Endometrial microvascular endothelial cells (primary cell): Measurements from ENCODE around the gene ODC1. TPM values are rescaled to one million over a fixed set of nuclear protein-coding genes. Genes with fewer than 3 reads are reported as not detected.

Source experiments
- in situ Hi-C: cut with HindIII; loops from 2 replicates; pipeline ENCODE4 v1.10.0; 2017; ENCODE audit warnings: low sequenced_read_pairs, low pct_unique_long_range_greater_than_20kb; ENCODE audit errors: inconsistent ontology term
- total RNA-seq: library from RNA; depleted of rRNA; stranded (reverse); fragments of >200 nt; gene quantifications from one replicate; pipeline ENCODE4 v1.2.3, GENCODE V29; 2015; ENCODE audit errors: inconsistent ontology term

The ODC1 gene
- total RNA-seq, 1 donor from 2014 or later, result 257 TPM

- in situ Hi-C loops, result loop anchor here (25.0 kb wide), 1 partner anchor 315 kb away; the partner anchor contains the start of gene RRM2
Measured at GRCh38 chr2:10426726-10427617, 21.2 kb downstream of the ODC1 start.

GRCh38 chr2:10425699-10426098 lies 22.4 kb downstream of the ODC1 start:
- in situ Hi-C loops, result loop anchor here (25.0 kb wide), 1 partner anchor 313 kb away; the partner anchor contains the start of gene RRM2

- in situ Hi-C loops, result loop anchor here (25.0 kb wide), 1 partner anchor 313 kb away; the partner anchor contains the start of gene RRM2
Measured at GRCh38 chr2:10424916-10425505, 23.1 kb downstream of the ODC1 start.

- in situ Hi-C loops, result no loop called here
Measured at GRCh38 chr2:10424051-10424450, 24.1 kb downstream of the ODC1 start.

GRCh38 chr2:10423400-10423774 lies 24.7 kb downstream of the ODC1 start:
- in situ Hi-C loops, result no loop called here

- in situ Hi-C loops, result no loop called here
Measured at GRCh38 chr2:10422732-10423399, 25.3 kb downstream of the ODC1 start.

- in situ Hi-C loops, result no loop called here
Measured at GRCh38 chr2:10422251-10422650, 25.9 kb downstream of the ODC1 start.

GRCh38 chr2:10419553-10420257 lies 28.4 kb downstream of the ODC1 start:
- in situ Hi-C loops, result no loop called here

GRCh38 chr2:10417551-10418335 lies 30.4 kb downstream of the ODC1 start:
- in situ Hi-C loops, result no loop called here

- in situ Hi-C loops, result no loop called here
Measured at GRCh38 chr2:10415640-10416039, 32.5 kb downstream of the ODC1 start.

GRCh38 chr2:10415048-10415447 lies 33.1 kb downstream of the ODC1 start:
- in situ Hi-C loops, result no loop called here

- in situ Hi-C loops, result no loop called here
Measured at GRCh38 chr2:10414591-10414990, 33.5 kb downstream of the ODC1 start.

- in situ Hi-C loops, result no loop called here
Measured at GRCh38 chr2:10413991-10414451, 34.1 kb downstream of the ODC1 start.

- in situ Hi-C loops, result no loop called here
Measured at GRCh38 chr2:10413503-10413902, 34.6 kb downstream of the ODC1 start.

- in situ Hi-C loops, result no loop called here
Measured at GRCh38 chr2:10412380-10412779, 35.7 kb downstream of the ODC1 start.

- in situ Hi-C loops, result no loop called here
Measured at GRCh38 chr2:10411557-10411956, 36.6 kb downstream of the ODC1 start.

GRCh38 chr2:10410823-10411437 lies 37.2 kb downstream of the ODC1 start:
- in situ Hi-C loops, result no loop called here
